OCI-LY1 (cell line): ENCODE data around the gene TSPAN6.

ENCODE experiments used
- H2AFZ ChIP-seq: fragments of 200-600 bp; sonication (generic), shearing (Covaris generic); 2 replicates; pipeline ENCODE4 v1.6.0; 2014; ENCODE audit warnings: antibody characterized with exemption, mild to moderate bottlenecking, low read length
- H3F3A ChIP-seq: fragments of 200-600 bp; sonication (generic), shearing (Covaris generic); 2 replicates; pipeline ENCODE4 v1.6.0; 2014; ENCODE audit warnings: mild to moderate bottlenecking, antibody characterized with exemption, low read length, moderate library complexity; ENCODE audit not compliant: insufficient read depth
- H3K27ac ChIP-seq: fragments of 200-600 bp; sonication (generic); 2 replicates; pipeline ENCODE4 v1.5.1; 2014; ENCODE audit warnings: low read length, mixed run types, mild to moderate bottlenecking, low read depth; ENCODE audit not compliant: poor library complexity, severe bottlenecking
- H3K27me3 ChIP-seq: fragments of 200-600 bp; sonication (generic); 2 replicates; pipeline ENCODE4 v1.6.0; 2014; ENCODE audit warnings: antibody characterized with exemption, mild to moderate bottlenecking, low read length, moderate library complexity; ENCODE audit not compliant: insufficient read depth
- H3K36me3 ChIP-seq: fragments of 200-600 bp; sonication (generic); 2 replicates; pipeline ENCODE4 v1.6.1; 2014; ENCODE audit warnings: mild to moderate bottlenecking, antibody characterized with exemption, low read length, moderate library complexity, mixed read lengths; ENCODE audit not compliant: insufficient read depth
- H3K4me1 ChIP-seq: fragments of 200-600 bp; sonication (generic); 2 replicates; pipeline ENCODE4 v1.5.1; 2014; ENCODE audit warnings: mild to moderate bottlenecking, low read length, moderate library complexity; ENCODE audit not compliant: insufficient read depth, severe bottlenecking
- H3K4me2 ChIP-seq: fragments of 200-600 bp; sonication (generic), shearing (Covaris generic); 2 replicates; pipeline ENCODE4 v1.6.1; 2014; ENCODE audit warnings: low read length
- H3K4me3 ChIP-seq: fragments of 200-600 bp; sonication (generic); 2 replicates; pipeline ENCODE4 v1.5.1; 2014; ENCODE audit warnings: low read length, low read depth, mild to moderate bottlenecking, mixed read lengths; ENCODE audit not compliant: poor library complexity, severe bottlenecking
- H3K79me2 ChIP-seq: fragments of 200-600 bp; shearing (Covaris generic); 2 replicates; pipeline ENCODE4 v1.6.1; 2016; ENCODE audit warnings: mixed run types, low read length, mixed read lengths; ENCODE audit not compliant: insufficient read depth
- H3K9ac ChIP-seq: fragments of 200-600 bp; sonication (generic), shearing (Covaris generic); 2 replicates; pipeline ENCODE4 v1.6.1; 2014; ENCODE audit warnings: mild to moderate bottlenecking, low read length, mixed read lengths
- H3K9me2 ChIP-seq: fragments of 200-600 bp; sonication (generic), shearing (Covaris generic); 2 replicates; pipeline ENCODE4 v1.6.1; 2014; ENCODE audit warnings: low read depth, mild to moderate bottlenecking, low read length, mixed read lengths
- H3K9me3 ChIP-seq: fragments of 200-600 bp; shearing (Covaris generic); 2 replicates; pipeline ENCODE4 v1.6.1; 2014; ENCODE audit warnings: low read length, mixed read lengths
- H4K20me1 ChIP-seq: fragments of 200-600 bp; sonication (generic), shearing (Covaris generic); 2 replicates; pipeline ENCODE4 v1.6.0; 2016; ENCODE audit warnings: mild to moderate bottlenecking, low read length; ENCODE audit not compliant: insufficient read depth
- EZH2 ChIP-seq: fragments of 200-600 bp; sonication (generic), shearing (Covaris generic); IDR thresholded peaks from 2 replicates; pipeline ENCODE4 v1.8.0; 2017; ENCODE audit warnings: borderline replicate concordance, mixed run types, mild to moderate bottlenecking, antibody characterized with exemption, low read length, moderate library complexity, mixed read lengths
- TF ChIP-seq, protein P1 (sequence below): fragments of 200-600 bp; sonication (generic), shearing (Covaris generic); IDR thresholded peaks from 2 replicates; pipeline ENCODE4 v1.5.1; 2017; ENCODE audit warnings: mild to moderate bottlenecking, antibody characterized with exemption, low read length, moderate library complexity, mixed read lengths

Gene TSPAN6

DNA sequence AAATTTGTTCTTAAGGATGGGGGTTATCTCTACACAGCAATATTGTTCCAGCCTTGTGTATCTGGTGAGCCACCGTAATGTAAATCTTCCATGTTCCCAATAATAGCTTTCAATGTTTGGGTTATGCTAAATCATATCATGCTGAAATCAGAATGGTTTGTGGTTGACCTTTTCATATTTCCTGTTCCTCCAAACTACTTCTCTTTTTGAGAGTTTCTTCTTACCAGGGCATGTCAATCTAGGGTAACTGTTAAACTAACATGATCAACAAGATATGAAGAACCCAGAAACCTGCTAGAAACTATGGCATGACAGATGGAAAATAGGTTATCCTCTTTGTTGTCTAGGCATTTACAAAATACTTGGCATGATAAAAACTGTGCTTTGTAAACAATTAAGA, 29.9 kb downstream of the TSPAN6 start:
- H3K27me3 ChIP-seq = no peaks in the 10 kb centered on the region
- H3K9me2 ChIP-seq = no peaks in the 10 kb centered on the region
- H3K79me2 ChIP-seq = no peaks in the 10 kb centered on the region
- TF ChIP-seq, protein P1, sequence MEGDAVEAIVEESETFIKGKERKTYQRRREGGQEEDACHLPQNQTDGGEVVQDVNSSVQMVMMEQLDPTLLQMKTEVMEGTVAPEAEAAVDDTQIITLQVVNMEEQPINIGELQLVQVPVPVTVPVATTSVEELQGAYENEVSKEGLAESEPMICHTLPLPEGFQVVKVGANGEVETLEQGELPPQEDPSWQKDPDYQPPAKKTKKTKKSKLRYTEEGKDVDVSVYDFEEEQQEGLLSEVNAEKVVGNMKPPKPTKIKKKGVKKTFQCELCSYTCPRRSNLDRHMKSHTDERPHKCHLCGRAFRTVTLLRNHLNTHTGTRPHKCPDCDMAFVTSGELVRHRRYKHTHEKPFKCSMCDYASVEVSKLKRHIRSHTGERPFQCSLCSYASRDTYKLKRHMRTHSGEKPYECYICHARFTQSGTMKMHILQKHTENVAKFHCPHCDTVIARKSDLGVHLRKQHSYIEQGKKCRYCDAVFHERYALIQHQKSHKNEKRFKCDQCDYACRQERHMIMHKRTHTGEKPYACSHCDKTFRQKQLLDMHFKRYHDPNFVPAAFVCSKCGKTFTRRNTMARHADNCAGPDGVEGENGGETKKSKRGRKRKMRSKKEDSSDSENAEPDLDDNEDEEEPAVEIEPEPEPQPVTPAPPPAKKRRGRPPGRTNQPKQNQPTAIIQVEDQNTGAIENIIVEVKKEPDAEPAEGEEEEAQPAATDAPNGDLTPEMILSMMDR = no peak
- TF ChIP-seq EZH2 = no peak
- no peak overlapping the region for H3K4me2 ChIP-seq
- no peak overlapping the region for H3K27ac ChIP-seq
- no peaks in the 10 kb centered on the region for H3K4me1 ChIP-seq
- no peaks in the 10 kb centered on the region for H3K36me3 ChIP-seq
- H2AFZ ChIP-seq = no peak overlapping the region
- H3K9me3 ChIP-seq = no peaks in the 10 kb centered on the region
- no peak overlapping the region for H3K9ac ChIP-seq
- no peaks in the 10 kb centered on the region for H4K20me1 ChIP-seq
- no peak overlapping the region for H3K4me3 ChIP-seq
- H3F3A ChIP-seq = no peaks in the 10 kb centered on the region

- H3K9ac ChIP-seq = no peak overlapping the region
- no peaks in the 10 kb centered on the region for H4K20me1 ChIP-seq
- H3K79me2 ChIP-seq = no peaks in the 10 kb centered on the region
- no peak for TF ChIP-seq EZH2
- TF ChIP-seq, protein P1 = no peak
- no peaks in the 10 kb centered on the region for H3K9me3 ChIP-seq
- no peaks in the 10 kb centered on the region for H3K4me1 ChIP-seq
- H3K4me3 ChIP-seq = no peak overlapping the region
- H3F3A ChIP-seq = no peaks in the 10 kb centered on the region
- H3K27me3 ChIP-seq = no peaks in the 10 kb centered on the region
- H3K4me2 ChIP-seq = no peak overlapping the region
- no peaks in the 10 kb centered on the region for H3K9me2 ChIP-seq
- H2AFZ ChIP-seq = no peak overlapping the region
- no peak overlapping the region for H3K27ac ChIP-seq
- no peaks in the 10 kb centered on the region for H3K36me3 ChIP-seq
Measured at GRCh38 chrX:100600758-100601157, 35.8 kb downstream of the TSPAN6 start.

GRCh38 chrX:100600340-100600739, 36.3 kb downstream of the TSPAN6 start:
- Histone ChIP-seq H3K9me3 (no peaks in the 10 kb centered on the region), H3K4me3 (no peak overlapping the region), H3K27me3 (no peaks in the 10 kb centered on the region), H3K4me2 (no peak overlapping the region), H3K9me2 (no peaks in the 10 kb centered on the region), H2AFZ (no peak overlapping the region), H3F3A (no peaks in the 10 kb centered on the region), H3K79me2 (no peaks in the 10 kb centered on the region), H3K4me1 (no peaks in the 10 kb centered on the region), H3K9ac (no peak overlapping the region), H4K20me1 (no peaks in the 10 kb centered on the region), H3K27ac (no peak overlapping the region), H3K36me3 (no peaks in the 10 kb centered on the region)
- TF ChIP-seq, protein P1 = no peak
- no peak for TF ChIP-seq EZH2
